Inflammatory macrophage treated with lipopolysaccharide for 4 hours (primary cell): ENCODE results near the gene UBR4.
"Not testable (repeated sequence)": the region's sequence is repeated elsewhere in the genome, so short reads cannot be mapped to it uniquely, and the experiment has no call there.

Experiments used
- DNase-seq: peaks from one replicate; pipeline ENCODE4 v3.0.0-alpha.2; 2020

Gene UBR4

DNA sequence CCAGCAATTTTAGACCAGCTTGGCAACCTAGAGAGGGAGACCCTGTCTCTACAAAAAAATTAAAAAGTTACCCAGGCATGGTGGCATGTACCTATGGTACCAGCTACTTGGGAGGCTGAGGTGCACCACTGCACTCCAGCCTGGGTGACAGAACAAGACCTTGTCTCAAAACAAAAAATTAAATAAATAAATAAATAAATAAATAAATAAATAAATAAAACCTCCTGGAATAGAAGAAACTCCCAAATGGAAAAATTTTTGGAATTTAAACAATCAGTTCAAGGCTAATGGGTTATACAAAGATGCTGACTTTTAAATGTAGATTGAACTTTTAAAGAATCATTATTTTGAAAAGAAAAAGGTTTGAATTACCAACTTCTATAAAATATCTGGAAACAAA is 22.2 kb downstream of the UBR4 start:
- DNase-seq: no peak

- no peak for DNase-seq
Measured at GRCh38 chr1:19186001-19186400, 24.1 kb downstream of the UBR4 start.

- no peak for DNase-seq
Measured at GRCh38 chr1:19182223-19182622, 27.8 kb downstream of the UBR4 start.

DNA sequence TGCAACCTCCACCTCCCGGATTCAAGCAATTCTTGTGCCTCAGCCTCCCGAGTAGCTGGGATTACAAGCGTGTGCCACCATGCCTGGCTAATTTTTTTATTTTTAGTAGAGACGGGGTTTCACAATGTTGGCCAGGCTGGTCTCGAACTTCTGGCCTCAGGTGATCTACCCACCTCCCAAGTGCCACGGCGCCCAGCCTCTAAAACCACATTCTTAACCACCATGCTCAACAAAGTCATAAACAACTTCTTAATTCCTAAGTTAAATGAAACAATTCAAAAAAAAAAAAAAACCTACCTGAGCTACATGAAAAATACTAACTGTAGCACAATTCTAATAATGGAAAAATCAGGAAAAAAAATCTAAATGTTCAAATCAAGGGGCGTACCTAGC is 29.8 kb downstream of the UBR4 start:
- not testable (repeated sequence) for DNase-seq

DNA sequence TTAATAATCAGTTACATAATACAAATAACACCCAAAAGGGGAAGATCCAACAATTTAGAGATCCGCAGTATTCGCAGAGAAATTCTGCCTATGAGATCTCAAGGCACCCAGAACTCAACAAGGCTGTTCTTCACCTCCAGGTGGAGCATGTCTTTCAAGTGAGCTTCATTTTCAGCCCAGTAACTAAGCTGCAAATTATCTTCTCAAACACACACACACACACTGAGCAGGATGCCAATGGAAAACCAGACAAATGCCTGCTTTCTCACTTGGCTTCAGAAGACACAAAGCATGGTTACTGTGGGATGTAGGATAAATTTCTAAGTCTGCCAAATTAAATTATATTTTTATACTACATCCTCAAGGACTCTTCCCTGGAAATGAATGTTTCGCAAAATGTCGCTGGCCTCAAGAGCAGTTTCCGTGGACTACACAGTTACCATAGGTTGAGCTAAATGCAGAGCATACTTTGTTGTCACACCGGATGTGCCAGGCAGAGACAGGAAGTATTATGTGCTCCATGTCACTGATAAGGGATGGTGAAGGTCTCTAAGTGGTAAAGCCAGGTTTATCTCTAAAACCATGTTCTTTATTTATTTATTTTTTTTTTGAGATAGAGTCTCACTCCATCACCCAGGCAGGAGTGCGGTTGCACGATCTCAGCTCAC is 30.3 kb downstream of the UBR4 start:
- no peak for DNase-seq

GRCh38 chr1:19178734-19179398 is 31.2 kb downstream of the UBR4 start:
- DNase-seq: no peak

- no peak for DNase-seq
Measured at GRCh38 chr1:19177811-19178210, 32.3 kb downstream of the UBR4 start.

GRCh38 chr1:19169642-19170041 is 40.4 kb downstream of the UBR4 start:
- peak; percentile 48 for DNase-seq

DNA sequence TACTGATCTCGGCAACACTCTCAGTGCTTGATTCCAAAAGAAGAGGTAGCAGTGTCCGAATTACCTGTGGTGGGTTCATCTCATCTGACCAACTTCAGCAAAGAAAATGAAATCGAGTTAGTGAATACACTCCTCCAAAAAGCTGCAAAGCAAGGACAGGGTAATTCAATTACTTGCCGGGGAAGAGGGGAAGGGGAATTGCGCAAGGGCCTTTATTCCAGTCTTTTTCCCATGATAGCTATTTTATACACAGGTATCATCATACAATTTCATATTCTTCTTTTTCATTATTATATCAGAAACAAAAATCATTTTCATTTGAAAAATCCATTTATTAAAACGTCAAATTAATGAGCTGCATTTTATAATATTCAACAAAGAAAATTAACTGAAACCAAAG is 42.9 kb downstream of the UBR4 start:
- DNase-seq: no peak

DNA sequence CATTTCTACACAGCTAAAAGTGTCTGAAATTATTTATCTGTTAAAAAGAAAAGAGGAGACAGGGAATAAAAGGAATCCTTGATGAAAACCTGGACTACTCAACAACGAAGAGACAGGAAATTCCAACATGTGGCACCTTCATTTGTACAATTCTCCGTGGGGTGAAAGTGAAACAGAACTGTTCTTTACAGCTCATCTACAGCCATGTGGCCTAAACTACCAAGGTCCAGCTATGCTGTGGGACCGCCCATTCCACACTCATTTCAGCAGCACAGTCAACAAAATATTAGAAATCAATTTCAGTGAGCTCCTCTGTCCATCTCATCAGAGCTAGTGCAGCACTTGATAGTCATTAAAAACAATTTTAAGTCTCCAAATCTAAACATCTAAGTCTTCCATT is 44.0 kb downstream of the UBR4 start:
- no peak for DNase-seq

GRCh38 chr1:19165501-19165900 is 44.6 kb downstream of the UBR4 start:
- no peak for DNase-seq

DNA sequence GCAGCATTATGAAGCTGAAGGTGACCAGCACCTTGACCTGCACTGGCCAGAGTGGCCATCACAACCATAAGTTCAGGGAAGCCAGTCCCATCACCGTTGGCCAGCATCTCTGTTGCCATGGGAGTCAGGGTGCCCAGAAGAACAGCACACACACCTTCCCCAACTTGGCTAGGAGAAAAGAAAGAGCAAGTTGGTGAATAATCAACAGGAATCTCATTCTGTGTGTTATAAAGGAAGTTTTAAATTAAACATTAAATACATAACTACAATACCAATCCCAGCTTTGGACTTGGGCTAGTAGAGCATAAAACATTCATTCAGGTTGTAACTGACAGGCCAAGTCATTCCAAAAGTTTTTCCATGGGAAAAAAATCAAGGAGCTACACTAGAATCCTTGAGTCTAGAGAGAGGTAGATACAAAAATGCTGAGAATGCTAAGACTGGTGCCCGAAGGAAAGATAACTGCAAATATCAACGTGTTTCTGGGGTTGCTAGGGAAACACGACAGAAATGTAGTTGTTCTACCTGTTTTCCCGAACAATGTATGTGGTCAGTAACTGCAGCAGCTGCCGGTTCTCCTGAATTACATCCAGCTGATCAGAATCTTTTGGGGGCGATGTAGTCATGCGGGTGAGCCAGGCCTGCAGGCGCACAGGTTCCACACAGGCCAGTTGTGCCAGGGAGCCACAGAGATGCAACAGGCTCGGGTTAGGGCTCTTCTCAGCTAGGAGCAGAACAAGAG is 45.6 kb downstream of the UBR4 start:
- DNase-seq: no peak

- DNase-seq: no peak
Measured at GRCh38 chr1:19163261-19163660, 46.8 kb downstream of the UBR4 start.

- no peak for DNase-seq
Measured at GRCh38 chr1:19160831-19161230, 49.2 kb downstream of the UBR4 start.

DNA sequence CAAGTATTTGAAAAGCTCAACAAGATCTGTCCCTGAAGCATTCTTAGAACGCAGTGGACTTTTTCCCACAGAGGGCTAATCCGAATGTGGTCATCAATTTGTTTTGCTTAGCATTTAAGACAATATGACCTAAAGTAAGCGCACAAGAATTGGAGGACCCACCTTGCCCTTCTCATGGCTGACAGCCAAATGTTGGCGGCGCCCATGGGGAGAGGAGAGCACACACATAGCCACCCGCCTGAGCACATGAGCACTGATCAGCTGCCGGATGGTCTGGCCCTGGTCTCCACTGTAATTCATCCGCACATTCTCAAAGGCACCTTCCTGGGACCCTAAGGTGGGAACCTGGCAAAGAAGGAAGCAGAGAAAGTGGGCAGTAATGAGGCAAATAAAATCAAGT is 52.4 kb downstream of the UBR4 start:
- no peak for DNase-seq

- DNase-seq: peak; percentile 38
Measured at GRCh38 chr1:19156676-19157075, 53.4 kb downstream of the UBR4 start.

- no peak for DNase-seq
Measured at GRCh38 chr1:19154876-19155275, 55.2 kb downstream of the UBR4 start.

DNA sequence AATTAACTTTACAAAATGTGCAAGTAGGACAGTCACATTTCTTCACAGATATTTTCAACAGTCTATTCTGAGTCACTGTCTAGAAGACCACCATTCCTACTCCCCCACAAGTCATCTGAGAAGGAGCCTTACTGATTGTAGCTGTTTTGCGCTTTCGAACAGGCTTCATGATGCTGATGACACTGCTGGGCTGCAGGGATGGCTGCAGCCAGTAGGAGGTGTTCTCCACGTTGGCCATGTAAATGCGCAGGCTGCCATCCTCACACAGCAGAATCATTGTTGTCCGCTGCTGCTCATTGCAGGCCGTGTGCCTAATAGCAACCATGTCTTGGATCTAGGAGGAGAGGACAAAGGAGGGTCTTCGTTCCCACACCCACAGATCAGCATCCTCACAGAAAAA is 56.9 kb downstream of the UBR4 start:
- no peak for DNase-seq

- DNase-seq: no peak
Measured at GRCh38 chr1:19151537-19151936, 58.5 kb downstream of the UBR4 start.

DNA sequence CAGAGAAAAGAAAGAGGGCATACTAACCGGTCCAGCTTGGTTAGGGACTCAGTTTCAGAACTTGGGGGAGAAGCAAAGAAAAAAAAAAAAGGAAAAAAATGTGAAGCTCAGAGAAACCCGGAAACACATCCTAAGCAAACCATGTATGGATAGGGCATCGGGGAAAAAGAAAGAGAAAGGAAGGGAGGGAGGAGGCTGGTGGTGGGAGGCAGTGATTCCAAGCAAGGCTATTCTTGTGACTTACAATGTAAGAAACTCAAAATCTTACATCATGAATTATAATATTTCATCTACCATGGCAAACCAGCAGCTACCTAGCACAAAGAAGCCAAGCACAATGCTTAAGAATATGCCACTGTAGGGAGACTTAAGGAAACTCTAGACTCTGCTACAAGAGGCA is 60.3 kb downstream of the UBR4 start:
- DNase-seq: peak; percentile 10

GRCh38 chr1:19140465-19140864 is 69.6 kb downstream of the UBR4 start:
- no peak for DNase-seq

DNA sequence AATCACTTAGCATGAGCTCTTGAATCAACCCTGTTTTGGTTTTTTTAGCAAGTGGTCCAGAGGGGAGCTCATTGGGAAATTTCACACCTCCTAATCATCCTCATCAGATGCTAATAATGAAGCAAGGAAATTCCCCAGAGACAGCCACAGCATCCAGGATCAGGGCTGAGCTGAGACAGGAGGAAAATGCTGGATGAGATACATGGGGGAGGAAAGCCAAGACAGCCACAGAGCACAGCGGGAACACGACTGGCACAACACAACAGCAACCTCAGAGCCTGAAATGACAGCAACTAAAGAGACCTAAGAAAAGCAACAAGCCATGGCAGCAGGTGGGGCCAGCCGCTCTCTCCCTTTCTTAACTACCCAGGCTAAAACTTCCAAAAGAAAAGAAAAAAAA is 70.4 kb downstream of the UBR4 start:
- no peak for DNase-seq

GRCh38 chr1:19138958-19139581 is 71.0 kb downstream of the UBR4 start:
- no peak for DNase-seq

DNA sequence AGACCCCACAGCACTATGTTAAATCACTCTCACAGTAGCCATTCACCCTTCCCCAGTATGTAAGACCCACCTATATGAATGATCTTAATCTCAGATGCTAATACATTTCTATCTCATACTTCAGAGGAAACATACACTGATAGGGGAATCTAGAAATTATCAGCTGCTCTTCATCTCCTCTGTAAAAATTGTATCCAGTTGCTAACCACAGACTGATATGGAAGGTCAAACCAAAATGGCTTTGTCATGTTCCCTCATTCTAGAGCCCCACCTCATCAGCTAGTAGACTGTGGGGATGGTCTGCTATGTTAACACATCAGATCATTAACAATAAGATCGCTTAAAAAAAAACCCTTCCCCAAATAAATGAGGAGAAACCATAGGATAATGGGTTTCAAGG is 71.7 kb downstream of the UBR4 start:
- DNase-seq: no peak
